ENCODE results near the gene NECAB3. TPM values are rescaled to one million over a fixed set of nuclear protein-coding genes. Genes with fewer than 3 reads are reported as not detected.
"Not testable (repeated sequence)": the region's sequence is repeated elsewhere in the genome, so short reads cannot be mapped to it uniquely, and the experiment has no call there.

The NECAB3 gene
- total RNA-seq, 2 experiments from 2014 or later = 27.3 to 36.2 TPM

GRCh38 chr20:33707668-33708067 is 33.4 kb upstream of the NECAB3 start:
- Mint-ChIP-seq H3K4me1 (peaks cover 25% of the 10 kb centered on the region), H3K4me3 (no peak overlapping the region), H3K9me3 (no peaks in the 10 kb centered on the region), H3K36me3 (ENCODE audit: low read depth) (peaks cover 35% of the 10 kb centered on the region), H3K27me3 (no peaks in the 10 kb centered on the region), H3K27ac (no peak overlapping the region)
- ChIA-PET POLR2A (interaction anchor here (0.9 kb wide), 1 partner anchor 13 kb away, joined by 3 read pairs; the partner anchor contains the start of gene PXMP4), CTCF (no interaction called here)
- DNase-seq = no peak

GRCh38 chr20:33704197-33704924 is 30.1 kb upstream of the NECAB3 start:
- no peaks in the 10 kb centered on the region for H3K9me3 Mint-ChIP-seq
- peaks cover 5% of the 10 kb centered on the region for H3K4me1 Mint-ChIP-seq
- H3K4me3 Mint-ChIP-seq = no peak overlapping the region
- H3K27ac Mint-ChIP-seq = no peak overlapping the region
- peaks cover 14% of the 10 kb centered on the region for H3K36me3 Mint-ChIP-seq (ENCODE audit: low read depth)
- DNase-seq = no peak
- POLR2A ChIA-PET = interaction anchor here (0.6 to 1.2 kb wide), 2 partner anchors 9 to 332 kb away, joined by 3 read pairs; no protein-coding TSS in a partner anchor
- CTCF ChIA-PET = no interaction called here
- H3K27me3 Mint-ChIP-seq = no peaks in the 10 kb centered on the region

GRCh38 chr20:33703498-33704137 is 29.4 kb upstream of the NECAB3 start:
- H3K4me3 Mint-ChIP-seq = no peak overlapping the region
- H3K36me3 Mint-ChIP-seq (ENCODE audit: low read depth) = peaks cover 16% of the 10 kb centered on the region
- ChIA-PET CTCF (interaction anchor here (0.5 kb wide), 1 partner anchor 317 kb away, joined by 3 read pairs; no protein-coding TSS in a partner anchor), POLR2A (interaction anchor here (0.6 to 1.2 kb wide), 2 partner anchors 10 to 331 kb away, joined by 3 read pairs; no protein-coding TSS in a partner anchor)
- DNase-seq = no peak
- H3K9me3 Mint-ChIP-seq = no peaks in the 10 kb centered on the region
- H3K4me1 Mint-ChIP-seq = no peaks in the 10 kb centered on the region
- no peak overlapping the region for H3K27ac Mint-ChIP-seq
- no peaks in the 10 kb centered on the region for H3K27me3 Mint-ChIP-seq

- H3K4me3 Mint-ChIP-seq = no peak overlapping the region
- ChIA-PET CTCF (no interaction called here), POLR2A (no interaction called here)
Measured at GRCh38 chr20:33702861-33703260, 28.6 kb upstream of the NECAB3 start.

GRCh38 chr20:33701629-33702450 is 27.6 kb upstream of the NECAB3 start:
- CTCF ChIA-PET = no interaction called here
- H3K27ac Mint-ChIP-seq = no peak overlapping the region

More at GRCh38 chr20:33702861-33703260, 28.6 kb upstream of the NECAB3 start:
- Mint-ChIP-seq H3K27me3 (no peaks in the 10 kb centered on the region), H3K9me3 (peaks cover 3% of the 10 kb centered on the region), H3K36me3 (ENCODE audit: low read depth) (peaks cover 19% of the 10 kb centered on the region), H3K27ac (no peak overlapping the region), H3K4me1 (no peaks in the 10 kb centered on the region)
- DNase-seq = no peak

GRCh38 chr20:33700696-33701441 is 26.6 kb upstream of the NECAB3 start:
- H3K27ac Mint-ChIP-seq, CTCF ChIA-PET, H3K9me3 Mint-ChIP-seq, POLR2A ChIA-PET, DNase-seq, H3K27me3 Mint-ChIP-seq, H3K4me1 Mint-ChIP-seq, H3K4me3 Mint-ChIP-seq: not testable (repeated sequence)
- H3K36me3 Mint-ChIP-seq (ENCODE audit: low read depth) = peaks cover 13% of the 10 kb centered on the region

More at GRCh38 chr20:33701629-33702450, 27.6 kb upstream of the NECAB3 start:
- H3K9me3 Mint-ChIP-seq = peaks cover 3% of the 10 kb centered on the region
- no peaks in the 10 kb centered on the region for H3K4me1 Mint-ChIP-seq
- no peak overlapping the region for H3K4me3 Mint-ChIP-seq
- DNase-seq = no peak
- H3K36me3 Mint-ChIP-seq (ENCODE audit: low read depth) = peaks cover 13% of the 10 kb centered on the region
- no peaks in the 10 kb centered on the region for H3K27me3 Mint-ChIP-seq
- POLR2A ChIA-PET = no interaction called here

- DNase-seq; H3K9me3 Mint-ChIP-seq; H3K36me3 Mint-ChIP-seq (ENCODE audit: low read depth); H3K4me3 Mint-ChIP-seq; H3K27ac Mint-ChIP-seq; H3K4me1 Mint-ChIP-seq; CTCF ChIA-PET; H3K27me3 Mint-ChIP-seq; POLR2A ChIA-PET: not testable (repeated sequence)
Measured at GRCh38 chr20:33698966-33699365, 24.7 kb upstream of the NECAB3 start.

GRCh38 chr20:33697129-33697528 is 22.9 kb upstream of the NECAB3 start:
- H3K27me3 Mint-ChIP-seq = no peaks in the 10 kb centered on the region
- H3K27ac Mint-ChIP-seq = no peak overlapping the region
- peaks cover 3% of the 10 kb centered on the region for H3K9me3 Mint-ChIP-seq
- DNase-seq = no peak
- peaks cover 1% of the 10 kb centered on the region for H3K4me1 Mint-ChIP-seq
- ChIA-PET CTCF (no interaction called here), POLR2A (interaction anchor here (1.8 kb wide), 1 partner anchor 23 kb away, joined by 5 read pairs; the partner anchor contains the start of gene PXMP4)
- no peak overlapping the region for H3K4me3 Mint-ChIP-seq
- peaks cover 7% of the 10 kb centered on the region for H3K36me3 Mint-ChIP-seq (ENCODE audit: low read depth)

GRCh38 chr20:33696448-33696847 is 22.2 kb upstream of the NECAB3 start:
- peaks cover 5% of the 10 kb centered on the region for H3K4me1 Mint-ChIP-seq
- no peak overlapping the region for H3K27ac Mint-ChIP-seq
- no peak for DNase-seq
- POLR2A ChIA-PET = interaction anchor here (1.8 kb wide), 1 partner anchor 24 kb away, joined by 5 read pairs; the partner anchor contains the start of gene PXMP4
- peaks cover 3% of the 10 kb centered on the region for H3K9me3 Mint-ChIP-seq
- H3K27me3 Mint-ChIP-seq = no peaks in the 10 kb centered on the region
- no peak overlapping the region for H3K4me3 Mint-ChIP-seq
- CTCF ChIA-PET = no interaction called here
- H3K36me3 Mint-ChIP-seq (ENCODE audit: low read depth) = peaks cover 5% of the 10 kb centered on the region

GRCh38 chr20:33694639-33695012 is 20.4 kb upstream of the NECAB3 start:
- no peaks in the 10 kb centered on the region for H3K27me3 Mint-ChIP-seq
- H3K4me1 Mint-ChIP-seq = peaks cover 20% of the 10 kb centered on the region
- DNase-seq = no peak
- no peak overlapping the region for H3K27ac Mint-ChIP-seq
- ChIA-PET POLR2A (interaction anchor here (1.9 kb wide), 1 partner anchor 26 kb away, joined by 6 read pairs; the partner anchor contains the start of gene PXMP4), CTCF (no interaction called here)
- peaks cover 3% of the 10 kb centered on the region for H3K9me3 Mint-ChIP-seq
- H3K36me3 Mint-ChIP-seq (ENCODE audit: low read depth) = peaks cover 5% of the 10 kb centered on the region
- H3K4me3 Mint-ChIP-seq = no peak overlapping the region

GRCh38 chr20:33693741-33694638 is 19.8 kb upstream of the NECAB3 start:
- H3K9me3 Mint-ChIP-seq = peaks cover 3% of the 10 kb centered on the region
- no peak overlapping the region for H3K4me3 Mint-ChIP-seq
- H3K36me3 Mint-ChIP-seq (ENCODE audit: low read depth) = peaks cover 4% of the 10 kb centered on the region
- no peak overlapping the region for H3K27ac Mint-ChIP-seq
- H3K27me3 Mint-ChIP-seq = no peaks in the 10 kb centered on the region
- POLR2A ChIA-PET = interaction anchor here (1.1 to 4.8 kb wide), 3 partner anchors 26 to 38 kb away, joined by 3 to 28 read pairs (median 6); partner anchors contain the start of genes ACTL10, PXMP4 and ZNF341
- peaks cover 26% of the 10 kb centered on the region for H3K4me1 Mint-ChIP-seq
- DNase-seq = no peak
- CTCF ChIA-PET = no interaction called here
